Mucosa of stomach (tissue), 1 donor: ENCODE measurements around the gene SCAI.
"Not testable (repeated sequence)": the region's sequence is repeated elsewhere in the genome, so short reads cannot be mapped to it uniquely, and the experiment has no call there.

Experiments
- H3K27me3 ChIP-seq: one replicate; pipeline ENCODE4 v1.7.0; 2013; ENCODE audit warnings: mild to moderate bottlenecking, low read length; ENCODE audit not compliant: control insufficient read depth, insufficient read depth
- H3K36me3 ChIP-seq: one replicate; pipeline ENCODE4 v1.7.0; 2013; ENCODE audit warnings: low read length; ENCODE audit not compliant: control insufficient read depth, insufficient read depth
- H3K4me1 ChIP-seq: one replicate; pipeline ENCODE4 v1.7.0; 2013; ENCODE audit warnings: mild to moderate bottlenecking, low read length; ENCODE audit not compliant: control insufficient read depth, insufficient read depth
- H3K4me3 ChIP-seq: one replicate; pipeline ENCODE4 v1.7.0; 2013; ENCODE audit warnings: low read length
- H3K9ac ChIP-seq: one replicate; pipeline ENCODE4 v1.7.0; 2013; ENCODE audit warnings: mild to moderate bottlenecking, low read length, moderate library complexity
- H3K9me3 ChIP-seq: one replicate; pipeline ENCODE4 v1.7.0; 2013; ENCODE audit warnings: mild to moderate bottlenecking, low read length, moderate library complexity; ENCODE audit not compliant: control insufficient read depth
- donor health status: Pancreatic carcinoma.

Gene SCAI

GRCh38 chr9:124947727-124948391, 195.5 kb downstream of the SCAI start:
- Histone ChIP-seq H3K27me3 (no peaks in the 10 kb centered on the region), H3K9me3 (no peaks in the 10 kb centered on the region), H3K9ac (no peak overlapping the region), H3K4me3 (no peak overlapping the region), H3K36me3 (no peaks in the 10 kb centered on the region), H3K4me1 (no peaks in the 10 kb centered on the region)

GRCh38 chr9:124946167-124946566, 197.2 kb downstream of the SCAI start:
- Histone ChIP-seq H3K27me3 (no peaks in the 10 kb centered on the region), H3K4me1 (peaks cover 5% of the 10 kb centered on the region), H3K36me3 (no peaks in the 10 kb centered on the region), H3K9me3 (no peaks in the 10 kb centered on the region), H3K4me3 (no peak overlapping the region), H3K9ac (no peak overlapping the region)

DNA sequence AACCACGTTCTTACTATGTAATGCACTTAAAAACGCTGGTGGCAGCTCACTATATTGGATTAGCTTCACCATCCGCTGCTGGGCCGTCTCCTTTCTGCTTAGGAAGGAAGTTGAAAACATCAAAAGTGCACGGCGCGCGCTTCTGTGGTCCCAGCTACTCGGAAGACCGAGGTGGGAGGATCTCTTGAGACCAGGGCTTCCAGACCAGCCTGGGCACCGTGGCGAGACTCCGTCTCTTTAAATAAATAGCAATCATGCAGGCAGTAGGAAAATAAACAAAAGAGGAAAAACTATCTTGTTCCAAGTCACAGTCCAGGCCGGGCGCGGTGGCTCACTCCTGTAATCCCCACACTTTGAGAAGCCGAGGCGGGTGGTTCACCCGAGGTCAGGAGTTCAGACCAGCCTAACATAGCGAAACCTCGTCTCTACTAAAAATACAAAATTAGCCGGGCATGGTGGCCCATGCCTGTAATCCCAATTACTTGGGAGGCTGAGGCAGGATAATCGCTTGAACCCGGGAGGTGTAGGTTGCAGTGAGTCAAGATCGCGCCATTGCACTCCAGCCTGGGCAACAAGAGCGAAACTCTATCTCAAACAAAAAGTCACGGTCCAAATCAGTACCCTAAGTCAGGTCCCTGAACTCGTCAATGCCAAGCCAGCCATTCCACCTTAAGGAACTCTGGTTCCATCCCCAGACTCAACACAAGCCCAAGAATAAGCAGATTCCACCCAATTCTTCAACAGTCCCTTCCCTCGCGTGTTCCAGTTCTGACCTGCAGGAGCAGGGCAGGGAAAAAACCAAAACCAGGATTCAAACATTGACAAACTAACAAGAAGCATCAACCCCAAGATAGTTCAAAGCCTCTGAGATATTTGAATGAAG, 201.4 kb downstream of the SCAI start:
- H3K9ac ChIP-seq: peak overlapping the region; percentile 90
- no peaks in the 10 kb centered on the region for H3K9me3 ChIP-seq
- peak overlapping the region; percentile 90 for H3K4me3 ChIP-seq
- H3K27me3 ChIP-seq: no peaks in the 10 kb centered on the region
- no peaks in the 10 kb centered on the region for H3K36me3 ChIP-seq
- peaks cover 9% of the 10 kb centered on the region for H3K4me1 ChIP-seq

DNA sequence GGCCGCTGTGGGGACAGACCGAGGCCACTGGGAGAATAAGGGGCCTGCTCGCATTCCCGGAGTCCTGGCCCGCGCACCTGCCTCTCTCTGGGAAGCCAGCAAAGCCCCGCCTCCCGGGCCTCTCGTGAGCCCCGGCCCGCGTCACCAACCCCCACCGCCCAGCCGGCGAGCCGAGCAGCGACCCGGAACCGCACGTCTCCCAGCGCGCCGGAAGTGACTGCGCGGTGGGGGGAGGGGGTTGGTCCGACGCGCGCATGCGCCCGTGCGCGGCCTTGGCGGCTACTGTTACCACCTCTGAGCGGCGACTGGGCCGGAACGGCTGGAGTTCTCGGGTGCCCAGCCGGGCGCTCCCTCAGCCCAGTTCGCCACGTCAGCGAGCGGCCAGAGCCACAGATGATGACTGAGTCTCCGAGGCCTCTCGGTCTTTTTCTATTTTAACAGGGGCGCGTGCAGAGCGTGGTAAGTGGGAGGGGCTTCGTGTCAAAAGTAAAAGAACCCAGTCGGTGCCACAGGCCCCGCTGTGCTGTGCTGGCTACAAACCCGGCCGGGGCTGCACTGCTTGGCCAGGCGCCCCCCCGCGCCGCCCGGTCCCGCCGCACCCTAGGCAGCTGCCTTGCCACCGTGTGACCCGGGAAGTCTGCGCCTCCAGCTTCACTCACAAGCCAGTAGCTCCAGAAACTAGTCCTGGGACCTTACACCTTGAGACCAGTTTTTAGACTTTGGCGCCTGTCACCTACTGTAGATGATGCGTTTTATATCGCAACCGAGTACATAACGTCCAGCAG, 202.2 kb downstream of the SCAI start, which contains the start of gene GOLGA1:
Gene GOLGA1 (minus strand): TSS at position 190 of the 785 bp plus-strand sequence. CDS start 2,372 bp downstream, outside the sequence.
- Histone ChIP-seq H3K9me3 (no peaks in the 10 kb centered on the region), H3K4me1 (peaks cover 9% of the 10 kb centered on the region), H3K27me3 (no peaks in the 10 kb centered on the region), H3K9ac (peak within 1 kb of the TSS; percentile 97), H3K4me3 (peak within 1 kb of the TSS; percentile 90), H3K36me3 (peaks cover 1% of the 10 kb centered on the region)

DNA sequence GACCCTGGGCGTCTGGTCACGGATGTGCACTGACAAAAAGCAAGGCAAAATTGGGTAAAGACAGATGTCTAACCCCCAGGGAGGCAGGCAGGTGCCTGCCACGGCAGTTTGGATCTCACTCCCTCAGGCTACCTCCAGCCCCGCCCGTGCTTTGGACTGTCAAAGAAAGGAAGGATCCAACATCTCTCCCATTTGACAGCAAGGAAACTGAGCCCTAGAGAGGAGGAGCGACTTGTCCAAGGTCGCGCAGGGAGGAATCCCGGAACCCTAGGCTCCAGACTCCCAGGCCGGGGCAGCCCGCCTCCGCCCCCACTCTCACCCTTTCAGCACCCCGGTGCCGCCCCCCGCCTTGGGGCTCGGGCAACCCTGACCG, 202.8 kb downstream of the SCAI start:
- peak overlapping the region; percentile 90 for H3K4me3 ChIP-seq
- H3K36me3 ChIP-seq: peaks cover 3% of the 10 kb centered on the region
- no peaks in the 10 kb centered on the region for H3K27me3 ChIP-seq
- H3K4me1 ChIP-seq: peaks cover 9% of the 10 kb centered on the region
- H3K9me3 ChIP-seq: no peaks in the 10 kb centered on the region
- H3K9ac ChIP-seq: peak overlapping the region; percentile 97

DNA sequence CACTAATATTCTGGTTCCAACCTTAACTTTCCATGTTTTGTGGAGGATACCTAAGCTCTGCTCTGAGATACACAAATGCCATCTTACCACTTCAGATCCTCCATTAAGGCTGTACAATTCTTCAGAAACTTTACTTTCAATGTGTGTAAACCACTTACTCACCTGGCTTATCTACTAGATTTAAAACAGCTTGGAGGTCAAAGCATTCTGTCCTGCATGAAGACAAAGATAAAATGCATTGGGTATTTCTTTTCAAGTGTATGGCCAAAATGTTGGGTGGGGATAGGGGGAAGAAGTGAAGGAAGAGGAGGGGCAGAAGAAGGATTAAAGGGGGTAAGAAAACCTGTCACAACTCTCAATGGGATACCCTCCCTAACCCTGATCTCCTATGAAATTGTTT, 203.4 kb downstream of the SCAI start:
- peaks cover 9% of the 10 kb centered on the region for H3K4me1 ChIP-seq
- no peaks in the 10 kb centered on the region for H3K9me3 ChIP-seq
- H3K4me3 ChIP-seq: peak overlapping the region; percentile 90
- peaks cover 3% of the 10 kb centered on the region for H3K36me3 ChIP-seq
- peak overlapping the region; percentile 97 for H3K9ac ChIP-seq
- no peaks in the 10 kb centered on the region for H3K27me3 ChIP-seq

- Histone ChIP-seq H3K36me3 (peaks cover 3% of the 10 kb centered on the region), H3K9me3 (no peaks in the 10 kb centered on the region), H3K27me3 (no peaks in the 10 kb centered on the region), H3K9ac (no peak overlapping the region), H3K4me1 (no peaks in the 10 kb centered on the region), H3K4me3 (no peak overlapping the region)
Observed at GRCh38 chr9:124934290-124934689, 209.0 kb downstream of the SCAI start.

- no peaks in the 10 kb centered on the region for H3K4me1 ChIP-seq
- H3K27me3 ChIP-seq: no peaks in the 10 kb centered on the region
- no peak overlapping the region for H3K4me3 ChIP-seq
- H3K36me3 ChIP-seq: peaks cover 3% of the 10 kb centered on the region
- H3K9ac ChIP-seq: no peak overlapping the region
- H3K9me3 ChIP-seq: no peaks in the 10 kb centered on the region
Observed at GRCh38 chr9:124932333-124932732, 211.0 kb downstream of the SCAI start.

- Histone ChIP-seq H3K27me3 (no peaks in the 10 kb centered on the region), H3K9ac (no peak overlapping the region), H3K9me3 (no peaks in the 10 kb centered on the region), H3K4me1 (no peaks in the 10 kb centered on the region), H3K36me3 (no peaks in the 10 kb centered on the region), H3K4me3 (no peak overlapping the region)
Observed at GRCh38 chr9:124929464-124929863, 213.9 kb downstream of the SCAI start.

- H3K9ac ChIP-seq: no peak overlapping the region
- no peak overlapping the region for H3K4me3 ChIP-seq
- no peaks in the 10 kb centered on the region for H3K27me3 ChIP-seq
- no peaks in the 10 kb centered on the region for H3K36me3 ChIP-seq
- no peaks in the 10 kb centered on the region for H3K4me1 ChIP-seq
- no peaks in the 10 kb centered on the region for H3K9me3 ChIP-seq
Observed at GRCh38 chr9:124928116-124928515, 215.2 kb downstream of the SCAI start.

DNA sequence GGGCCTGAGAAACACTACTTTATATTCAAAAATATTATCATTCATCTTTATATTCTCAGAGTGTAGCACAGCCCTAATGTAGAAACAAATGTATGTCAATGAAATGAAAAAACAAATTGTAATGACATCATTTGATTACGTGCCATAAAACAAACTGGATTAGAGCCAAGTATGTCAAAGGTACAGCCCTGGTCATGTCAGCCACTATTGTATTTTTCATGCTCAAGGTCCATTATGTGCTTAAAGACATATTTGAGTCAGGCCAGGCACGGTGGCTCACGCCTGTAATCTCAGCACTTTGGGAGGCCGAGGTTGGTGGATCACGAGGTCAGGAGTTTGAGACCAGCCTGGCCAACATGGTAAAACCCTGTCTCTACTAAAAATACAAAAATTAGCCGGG, 222.9 kb downstream of the SCAI start:
- H3K4me1 ChIP-seq, H3K9ac ChIP-seq, H3K4me3 ChIP-seq, H3K36me3 ChIP-seq, H3K27me3 ChIP-seq, H3K9me3 ChIP-seq: not testable (repeated sequence)
